ENCODE data around the gene KCTD13.
A peak's percentile ranks its signal among the peaks of the same experiment; 100 is the strongest.
"Not testable (repeated sequence)": the region's sequence is repeated elsewhere in the genome, so short reads cannot be mapped to it uniquely, and the experiment has no call there.

The KCTD13 gene, protein sequence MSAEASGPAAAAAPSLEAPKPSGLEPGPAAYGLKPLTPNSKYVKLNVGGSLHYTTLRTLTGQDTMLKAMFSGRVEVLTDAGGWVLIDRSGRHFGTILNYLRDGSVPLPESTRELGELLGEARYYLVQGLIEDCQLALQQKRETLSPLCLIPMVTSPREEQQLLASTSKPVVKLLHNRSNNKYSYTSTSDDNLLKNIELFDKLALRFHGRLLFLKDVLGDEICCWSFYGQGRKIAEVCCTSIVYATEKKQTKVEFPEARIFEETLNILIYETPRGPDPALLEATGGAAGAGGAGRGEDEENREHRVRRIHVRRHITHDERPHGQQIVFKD

DNA sequence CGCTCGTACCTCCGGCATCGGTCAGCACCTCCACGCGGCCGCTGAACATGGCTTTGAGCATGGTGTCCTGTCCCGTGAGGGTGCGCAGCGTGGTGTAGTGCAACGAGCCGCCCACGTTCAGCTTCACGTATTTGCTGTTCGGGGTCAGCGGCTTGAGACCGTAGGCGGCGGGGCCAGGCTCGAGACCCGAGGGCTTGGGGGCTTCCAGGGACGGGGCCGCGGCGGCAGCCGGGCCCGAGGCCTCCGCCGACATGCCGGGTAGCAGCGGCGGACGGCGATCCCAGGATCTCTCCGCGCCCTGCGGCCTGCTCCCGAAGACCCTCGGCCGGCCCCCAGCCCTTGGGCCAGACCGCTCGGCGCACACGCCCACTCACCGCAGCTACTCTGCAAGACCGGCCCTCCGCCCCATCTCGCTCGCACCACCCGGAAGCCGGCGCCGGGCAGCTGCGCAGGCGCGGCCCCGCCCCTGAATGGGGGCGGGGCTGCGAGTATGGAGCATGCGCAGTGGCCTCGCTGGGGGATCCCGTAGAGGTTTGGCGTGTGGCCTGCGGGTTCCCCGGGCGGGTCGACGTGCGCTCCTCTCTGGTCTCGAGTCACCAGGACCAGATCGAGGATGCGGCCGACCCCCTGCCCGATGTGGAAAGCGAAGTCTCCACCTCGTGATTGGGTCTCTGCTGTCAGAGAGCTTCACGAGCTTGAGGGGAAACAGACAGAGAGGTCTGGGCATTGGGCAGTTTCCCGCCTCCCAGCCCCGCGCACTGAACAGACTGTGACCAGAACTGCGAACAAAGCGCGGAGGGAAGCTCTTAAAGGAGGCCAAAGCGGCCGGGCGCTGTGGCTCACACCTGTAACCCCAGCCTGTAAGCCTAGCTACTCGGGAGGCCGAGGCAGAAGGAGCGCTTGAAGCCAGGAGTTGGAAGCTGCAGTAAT lies at the start of gene KCTD13:
KCTD13 (minus strand) TSS at position 446 of the 930 bp plus-strand sequence; CDS start at position 253, 193 bp downstream.
- DNase-seq = no peak

DNA sequence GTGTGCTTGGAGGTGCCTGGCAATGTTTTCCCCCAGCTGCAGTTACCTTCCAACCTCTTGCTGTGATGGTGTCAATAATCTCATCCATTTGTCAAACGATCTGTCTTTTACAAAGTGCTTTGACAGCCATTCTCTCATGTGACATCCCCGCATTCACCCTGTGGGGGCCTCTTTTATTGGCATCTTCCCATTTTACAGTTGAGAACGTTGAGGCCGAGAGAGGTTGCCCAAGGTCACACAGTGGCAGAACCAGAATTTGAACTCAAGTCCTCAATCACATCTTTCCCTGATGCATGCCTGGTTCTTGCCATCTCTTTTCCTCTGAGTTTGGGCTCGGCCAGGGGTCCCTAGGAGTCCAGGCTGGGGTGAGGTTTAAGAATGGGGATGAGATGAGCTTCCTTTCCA lies 49.1 kb upstream of the KCTD13 start:
- DNase-seq = no peak

DNA sequence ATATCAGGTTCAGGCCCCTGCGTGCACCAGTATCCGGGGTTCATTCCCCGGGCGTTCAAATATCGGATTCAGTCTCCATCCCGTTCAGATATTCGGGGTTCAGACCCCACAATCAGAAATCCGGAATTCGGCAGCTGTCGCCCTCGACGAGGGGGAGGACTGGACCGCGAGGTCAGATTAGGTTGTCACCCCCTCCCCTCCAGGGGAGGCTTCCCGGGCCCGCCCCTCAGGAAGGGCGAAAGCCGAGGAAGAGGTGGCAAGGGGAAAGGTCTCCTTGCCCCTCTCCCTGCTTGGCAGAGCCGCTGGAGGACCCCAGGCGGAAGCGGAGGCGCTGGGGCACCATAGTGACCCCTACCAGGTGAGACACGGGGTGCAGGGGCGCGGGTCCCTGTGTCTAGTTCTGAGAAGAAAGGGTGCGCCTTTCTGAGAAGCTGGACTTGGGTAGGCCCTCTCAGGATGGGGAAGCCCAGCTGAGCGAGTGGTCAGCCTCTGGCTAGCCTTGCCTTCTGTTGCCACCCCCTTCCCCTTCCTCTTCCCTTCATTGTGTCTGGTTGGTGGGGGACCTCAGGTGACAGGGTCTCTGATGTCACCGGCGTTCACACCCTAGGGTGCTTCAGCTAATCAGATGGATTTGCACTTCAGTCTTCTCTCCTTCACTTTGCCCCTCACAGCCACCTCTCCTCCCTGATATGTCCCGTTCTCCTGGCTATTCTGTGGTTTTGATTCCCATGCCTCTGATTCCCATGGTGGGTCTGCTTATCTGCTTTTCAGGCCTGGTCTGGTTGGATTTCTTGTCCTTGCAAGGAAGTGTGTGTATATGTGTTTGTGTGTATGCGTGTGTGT lies 48.5 kb upstream of the KCTD13 start:
- DNase-seq = no peak

DNA sequence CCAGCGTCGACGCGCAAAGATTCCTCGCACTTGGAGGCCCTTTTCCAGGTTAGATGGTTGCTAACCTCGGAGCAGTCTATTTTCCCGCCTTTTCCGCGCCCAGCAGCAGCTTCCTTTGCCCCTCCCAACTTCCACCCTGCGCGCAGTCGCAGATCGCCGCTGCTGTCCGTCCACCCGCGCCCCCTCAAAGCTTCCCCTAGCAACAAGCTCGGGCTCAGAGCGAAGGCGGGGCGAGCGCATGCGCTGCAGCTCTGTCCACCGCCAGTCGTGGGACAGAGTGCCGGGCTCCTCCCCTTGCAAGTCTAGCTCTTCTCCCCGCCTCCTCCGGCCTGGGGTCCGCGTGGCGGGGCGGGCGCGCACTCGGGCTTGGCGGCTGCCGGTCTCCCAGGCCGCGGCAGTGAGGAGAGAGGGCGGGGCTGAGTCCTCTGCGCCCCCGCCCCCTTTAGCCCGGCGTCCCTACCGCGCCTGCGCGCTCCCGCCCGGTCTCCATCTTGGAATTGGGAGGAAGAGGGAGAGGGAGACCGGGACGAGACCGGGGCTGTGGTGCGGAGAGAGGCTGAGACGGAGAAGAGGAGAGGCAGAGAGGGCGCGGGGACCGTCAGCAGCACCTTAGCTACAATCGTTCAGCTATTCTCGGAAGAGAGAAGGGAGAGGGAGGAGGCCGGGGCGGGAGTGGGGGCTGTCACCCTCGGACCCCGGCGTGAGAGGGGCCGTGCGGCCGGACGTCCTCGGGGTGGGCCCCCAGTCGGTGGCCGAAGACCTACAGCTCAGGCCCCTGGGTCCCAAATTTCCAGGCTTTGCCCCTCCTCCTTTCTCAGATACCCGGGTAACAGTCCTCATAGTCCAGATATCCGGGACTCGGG lies 47.6 kb upstream of the KCTD13 start, which contains the start of gene TAOK2:
TAOK2 (plus strand) TSS at position 485 of the 863 bp plus-strand sequence. CDS start 3,905 bp downstream, outside the sequence.
- DNase-seq = peak; percentile 78

DNA sequence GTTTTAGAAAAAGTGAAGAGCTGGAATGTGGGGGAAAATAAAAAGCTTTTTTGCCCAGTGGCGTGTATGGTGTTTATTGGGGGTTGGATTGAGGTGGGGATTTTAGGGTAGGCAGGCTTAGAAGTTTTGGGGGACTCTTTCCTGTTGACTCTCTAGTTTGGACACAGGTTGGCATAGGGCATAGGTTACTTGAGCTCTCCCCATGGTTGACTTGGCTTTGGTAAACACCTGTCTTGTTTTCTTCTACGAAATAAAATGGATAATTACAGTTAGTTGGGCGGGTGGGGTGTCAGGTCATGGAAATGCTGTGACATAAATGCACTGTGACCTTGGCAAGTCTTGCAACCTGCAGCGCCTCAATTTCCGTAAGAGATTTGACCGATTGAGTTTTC lies 47.0 kb upstream of the KCTD13 start:
- DNase-seq = no peak

DNA sequence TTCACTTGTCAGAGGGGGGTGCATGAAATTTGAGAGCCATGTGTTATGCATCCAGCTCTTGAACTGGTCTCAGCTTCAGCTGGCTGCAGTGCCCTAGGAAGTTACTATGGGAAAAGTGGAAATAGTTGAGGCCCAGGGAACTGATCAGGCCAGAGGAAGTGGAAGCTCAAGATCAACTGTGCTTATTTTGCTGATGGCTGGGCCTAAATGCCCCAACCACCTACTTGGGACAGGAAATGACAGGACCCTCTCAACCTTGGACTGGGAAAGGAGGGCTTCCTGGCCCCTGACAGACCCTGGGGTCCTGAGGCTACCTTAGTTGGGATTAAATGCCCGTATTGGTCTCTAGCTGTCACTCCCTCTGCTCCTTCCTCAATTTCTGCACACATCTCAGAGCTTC lies 46.5 kb upstream of the KCTD13 start:
- DNase-seq = no peak

DNA sequence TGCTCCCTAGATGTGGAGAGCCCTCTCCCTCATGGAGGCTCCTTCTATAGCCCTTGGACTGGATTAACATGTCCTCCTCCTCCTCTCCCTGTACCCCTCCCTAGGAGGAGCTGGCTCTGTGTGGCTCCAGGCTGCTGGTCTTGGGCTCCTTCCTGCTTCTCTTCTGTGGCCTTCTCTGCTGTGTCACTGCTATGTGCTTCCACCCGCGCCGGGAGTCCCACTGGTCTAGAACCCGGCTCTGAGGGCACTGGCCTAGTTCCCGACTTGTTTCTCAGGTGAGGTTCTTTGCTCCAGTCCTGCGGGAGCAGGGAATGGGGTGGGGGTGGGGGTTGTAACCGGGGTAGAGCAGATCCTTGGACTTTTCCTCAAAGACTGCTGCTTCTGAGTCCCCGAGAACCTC lies 45.3 kb upstream of the KCTD13 start:
- no peak for DNase-seq

DNA sequence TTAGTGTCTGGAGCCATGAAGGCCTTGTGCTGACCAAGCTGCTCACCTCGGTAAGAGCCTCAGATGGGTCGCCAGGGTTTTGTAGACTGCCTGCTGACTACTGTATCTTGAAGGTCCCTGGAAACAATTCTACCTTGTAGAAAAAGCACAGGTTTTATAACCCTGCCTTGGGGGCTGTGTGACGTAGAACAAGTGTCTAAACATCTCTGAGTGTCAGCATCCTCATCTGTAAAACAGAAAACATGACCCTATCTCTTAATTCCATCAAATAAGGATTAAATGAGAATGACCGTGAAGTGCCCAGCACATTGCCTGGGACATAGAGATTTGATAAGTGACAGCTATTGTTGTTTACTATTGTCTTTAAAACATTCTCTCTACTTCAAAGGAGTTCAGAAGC lies 42.2 kb upstream of the KCTD13 start:
- DNase-seq = no peak

DNA sequence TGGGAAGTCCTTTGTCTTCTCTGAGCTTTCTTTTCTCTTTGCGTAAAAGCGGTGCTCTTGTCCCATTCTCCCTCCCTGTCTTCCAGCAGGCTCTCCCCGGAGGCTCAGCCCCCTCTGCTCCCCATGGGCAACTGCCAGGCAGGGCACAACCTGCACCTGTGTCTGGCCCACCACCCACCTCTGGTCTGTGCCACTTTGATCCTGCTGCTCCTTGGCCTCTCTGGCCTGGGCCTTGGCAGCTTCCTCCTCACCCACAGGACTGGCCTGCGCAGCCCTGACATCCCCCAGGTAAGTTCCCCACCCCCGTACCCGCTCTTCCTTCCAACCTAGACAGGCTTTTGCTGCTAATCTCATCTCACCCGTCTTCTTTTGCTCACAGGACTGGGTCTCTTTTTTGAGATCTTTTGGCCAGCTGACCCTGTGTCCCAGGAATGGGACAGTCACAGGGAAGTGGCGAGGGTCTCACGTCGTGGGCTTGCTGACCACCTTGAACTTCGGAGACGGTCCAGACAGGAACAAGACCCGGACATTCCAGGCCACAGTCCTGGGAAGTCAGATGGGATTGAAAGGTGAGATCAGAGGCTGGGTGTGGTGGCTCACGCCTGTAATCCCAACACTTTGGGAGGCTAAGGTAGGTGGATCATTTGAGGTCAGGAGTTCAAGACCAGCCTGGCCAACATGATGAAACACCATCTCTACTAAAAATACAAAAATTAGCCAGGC lies 37.2 kb upstream of the KCTD13 start:
- no peak for DNase-seq

DNA sequence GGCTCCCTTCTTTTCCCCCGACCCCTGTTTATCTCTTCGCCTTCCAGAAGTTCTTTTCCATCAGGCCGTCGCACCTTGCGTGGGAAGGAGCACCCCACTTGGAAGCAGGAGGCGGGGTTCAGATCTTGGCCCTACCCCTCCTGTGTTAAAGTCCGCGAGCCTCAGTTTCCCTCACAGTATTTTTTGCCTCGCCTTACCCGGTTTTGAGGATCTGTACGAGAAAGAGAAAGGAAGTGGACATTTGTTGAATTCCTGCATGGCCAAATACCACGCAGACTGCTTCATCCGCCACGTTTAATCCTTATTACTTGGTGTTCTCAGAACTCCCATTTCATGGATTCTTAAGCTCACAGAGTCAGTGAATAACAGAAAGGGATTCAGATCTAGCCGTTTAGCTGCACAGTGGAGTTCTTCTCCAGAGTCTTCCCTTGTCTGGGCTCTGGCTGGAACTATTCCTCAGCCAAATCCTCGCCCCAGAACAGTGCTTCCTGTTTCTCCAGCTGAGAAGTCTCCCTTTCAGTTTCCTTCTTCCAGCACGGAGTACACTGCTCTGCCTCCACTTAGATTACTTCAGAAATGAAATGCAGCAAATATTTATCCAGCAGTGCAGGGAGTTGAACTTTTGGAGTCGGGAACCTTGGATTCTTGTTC lies 36.4 kb upstream of the KCTD13 start:
- DNase-seq = no peak

DNA sequence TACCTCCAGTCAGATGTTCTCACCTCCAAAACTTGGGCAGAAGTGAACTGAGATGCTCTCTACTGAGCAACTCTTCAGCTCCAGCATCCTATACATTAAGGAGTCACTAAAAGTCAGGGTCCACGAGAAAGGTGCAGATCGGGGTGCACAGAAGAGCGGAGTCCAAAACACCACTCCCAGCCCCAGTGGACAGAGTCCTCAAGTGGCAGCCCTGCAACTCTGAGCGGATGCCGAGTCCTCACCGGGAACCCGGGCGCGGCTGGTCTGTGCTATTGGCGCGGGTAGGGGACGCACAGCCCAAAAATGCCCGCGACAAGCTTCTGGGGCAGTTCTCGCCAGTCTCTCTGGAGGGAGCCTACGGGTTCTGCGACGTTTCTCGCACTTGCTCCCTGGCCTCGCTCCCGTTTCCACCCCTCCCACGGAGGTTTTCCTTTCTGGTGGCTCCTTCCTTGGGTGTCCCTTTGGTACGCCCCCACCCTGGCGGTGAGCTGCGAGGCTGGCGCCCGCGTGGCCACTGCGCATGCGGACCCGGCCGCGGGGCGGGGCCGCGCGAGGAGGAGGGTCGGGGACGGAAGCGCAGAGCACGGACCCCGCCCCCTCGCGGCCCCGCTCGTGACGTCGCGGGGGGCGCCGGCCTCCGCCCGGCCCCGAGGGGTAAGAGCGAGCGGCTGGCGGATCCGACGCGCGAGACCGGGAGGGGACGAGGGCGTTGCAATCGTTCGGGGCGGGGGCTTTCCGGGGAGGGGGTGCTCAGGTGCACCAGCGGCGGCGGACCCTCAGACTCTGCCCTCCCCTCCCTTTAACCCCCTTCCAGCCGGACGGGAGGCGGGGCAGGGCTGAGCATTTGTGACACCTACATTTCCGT lies 35.7 kb upstream of the KCTD13 start, which contains the start of gene TMEM219:
TMEM219 (plus strand) TSS at position 601 of the 865 bp plus-strand sequence. CDS start 1,065 bp downstream, outside the sequence.
- DNase-seq = no peak

DNA sequence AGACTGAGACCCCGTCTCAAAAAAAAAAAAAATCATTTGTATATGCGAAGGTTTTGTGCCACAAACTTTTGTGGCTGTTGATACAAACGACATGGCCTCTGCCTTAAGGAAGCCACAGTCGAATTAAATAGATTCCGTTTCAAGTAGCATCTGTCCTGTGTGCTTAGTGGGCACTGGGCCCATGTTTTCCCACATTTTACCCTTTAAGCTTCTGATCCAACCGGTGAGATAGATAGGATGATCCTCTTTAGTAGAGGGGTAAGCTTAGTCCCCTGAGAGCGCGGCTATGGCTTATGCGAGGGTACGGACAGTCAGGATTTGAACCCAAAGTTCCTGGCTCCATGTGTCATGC lies 35.1 kb upstream of the KCTD13 start:
- DNase-seq = no peak

DNA sequence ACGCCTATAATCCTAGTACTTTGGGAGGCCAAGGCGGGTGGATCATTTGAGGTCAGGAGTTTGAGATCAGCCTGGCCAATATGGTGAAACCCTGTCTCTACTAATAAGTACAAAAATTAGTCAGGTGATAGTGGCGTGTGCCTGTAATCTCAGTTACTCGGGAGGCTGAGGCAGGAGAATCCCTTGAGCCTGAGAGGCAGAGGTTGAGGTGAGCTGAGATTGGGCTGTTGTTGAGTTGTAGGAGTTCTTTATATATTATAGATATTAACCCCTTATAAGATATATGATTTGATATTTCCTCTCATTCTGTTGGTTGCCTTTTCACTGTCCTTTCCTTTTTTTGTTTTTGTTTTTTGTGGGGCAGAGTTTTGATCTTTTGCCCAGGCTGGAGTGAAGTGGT lies 33.8 kb upstream of the KCTD13 start:
- DNase-seq = not testable (repeated sequence)

DNA sequence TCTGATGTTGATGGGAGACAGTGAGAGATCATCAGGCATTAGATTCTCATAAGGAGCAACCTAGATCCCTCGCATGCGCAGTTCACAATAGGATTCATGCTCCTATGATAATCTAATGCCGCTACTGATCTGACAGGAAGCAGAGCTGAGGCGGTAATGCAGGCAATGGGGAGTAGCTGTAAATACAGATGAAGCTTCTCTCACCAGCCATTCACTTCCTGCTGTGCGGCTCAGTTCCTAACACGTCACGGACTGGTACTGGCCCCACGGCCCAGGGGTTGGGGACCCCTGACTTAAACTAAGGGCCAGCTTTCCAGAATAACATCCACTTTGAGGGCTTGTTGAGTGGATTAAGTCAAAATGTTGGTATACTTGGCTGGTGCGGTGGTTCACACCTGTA lies 33.3 kb upstream of the KCTD13 start:
- no peak for DNase-seq

DNA sequence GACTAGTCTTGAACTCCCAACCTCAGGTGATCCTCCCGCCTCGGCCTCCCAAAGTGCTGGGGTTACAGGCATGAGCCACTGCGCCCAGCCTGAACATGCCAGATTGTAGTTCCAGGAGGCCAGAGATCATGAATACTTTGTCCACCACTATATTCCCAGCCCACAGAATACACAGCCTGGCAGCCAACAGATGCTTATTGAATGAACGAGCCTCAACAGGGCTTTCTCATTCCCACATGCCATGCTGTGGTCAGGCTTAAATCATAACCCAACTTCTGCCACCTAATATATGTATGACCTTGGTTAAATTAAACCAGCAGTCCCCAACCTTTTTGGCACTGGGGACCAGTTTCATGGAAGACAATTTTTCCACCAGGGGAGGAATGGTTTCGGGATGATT lies 32.7 kb upstream of the KCTD13 start:
- DNase-seq = no peak

DNA sequence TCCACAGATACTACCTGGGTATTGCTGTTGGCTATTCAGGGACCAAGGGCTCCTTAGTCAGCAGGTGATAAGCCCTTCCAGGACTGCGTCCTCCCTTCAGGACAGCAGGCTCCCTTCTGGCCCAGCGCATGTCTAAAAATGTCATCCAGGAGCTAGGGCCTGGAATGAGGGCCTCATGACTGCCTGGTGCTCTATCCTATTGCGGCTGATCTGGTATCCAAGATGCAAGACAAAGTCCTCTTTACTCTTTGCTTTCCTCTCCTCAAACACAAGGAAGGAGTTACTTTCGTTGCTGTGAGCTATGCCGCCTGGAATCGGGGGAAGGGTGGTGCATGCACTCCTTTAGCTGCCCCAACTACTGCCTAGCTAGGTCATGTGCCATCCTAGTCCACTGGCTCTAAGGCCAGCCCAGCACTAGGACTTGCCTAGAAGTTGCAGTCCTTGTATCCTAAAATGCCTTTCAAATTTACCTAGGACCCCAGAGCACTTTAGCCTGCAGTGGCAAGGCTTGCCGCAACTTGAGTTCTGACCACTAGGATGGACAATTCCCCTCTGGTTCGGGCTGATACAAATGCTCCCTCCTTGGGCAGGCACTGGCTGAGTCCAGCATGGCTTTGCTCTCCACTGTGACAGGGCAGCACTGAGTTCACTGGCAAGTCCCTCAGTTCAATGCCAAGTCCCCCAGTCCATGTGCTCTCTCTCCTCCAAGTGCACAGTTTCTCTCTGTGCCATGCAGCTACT lies 25.8 kb upstream of the KCTD13 start:
- DNase-seq = no peak

DNA sequence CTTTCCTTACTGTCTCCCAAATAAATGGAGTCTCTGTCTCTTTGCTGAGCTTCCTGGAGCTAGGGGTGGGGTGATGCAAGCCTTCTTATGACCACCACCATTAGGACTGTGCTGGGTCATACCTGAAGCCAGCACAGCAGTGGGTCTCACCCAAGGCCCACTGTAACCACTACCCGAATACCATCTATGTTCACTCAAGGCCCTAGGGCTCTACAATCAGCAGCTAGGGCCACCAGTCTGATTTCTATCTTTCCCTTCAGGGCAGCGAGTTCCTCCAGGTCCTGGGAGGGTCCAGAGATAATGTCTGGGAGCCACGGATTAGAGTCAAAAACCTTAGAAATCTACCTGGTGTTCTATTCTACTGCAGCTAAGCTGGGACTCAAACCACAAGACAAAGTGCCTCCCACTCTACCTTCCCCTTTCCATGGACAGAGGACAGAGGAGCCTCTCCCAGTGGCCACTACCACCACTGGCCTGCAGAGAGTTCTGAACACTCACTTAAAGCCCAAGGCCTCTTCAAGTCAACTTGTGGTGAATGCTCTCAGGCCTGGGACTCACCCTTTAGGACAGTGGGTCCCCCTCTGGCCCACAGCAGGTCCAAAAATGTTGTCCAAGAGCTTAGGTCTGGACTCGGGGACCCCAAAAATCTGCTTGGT lies 24.9 kb upstream of the KCTD13 start:
- DNase-seq = no peak

DNA sequence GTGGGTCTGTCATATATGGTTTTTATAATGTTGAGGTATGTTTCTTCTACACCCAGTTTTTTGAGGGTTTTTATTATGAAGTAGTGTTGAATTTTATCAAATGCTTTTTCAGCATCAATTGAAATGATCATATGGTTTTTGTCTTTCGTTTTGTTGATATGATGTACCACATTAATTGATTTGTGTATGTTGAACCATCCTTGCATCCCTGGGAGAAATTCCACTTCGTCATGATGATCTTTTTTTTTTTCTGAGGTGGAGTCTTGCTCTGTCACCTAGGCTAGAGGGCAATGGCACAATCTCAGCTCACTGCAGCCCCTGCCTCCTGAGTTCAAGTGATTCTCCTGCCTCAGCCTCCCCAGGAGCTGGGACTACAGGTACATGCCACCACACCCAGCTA lies 21.9 kb upstream of the KCTD13 start:
- DNase-seq = no peak

Measured in NCI-H2081 treated with DMSO at 0.1 percent for 48 hours (cell line).